NCI-H446 treated with DMSO at 0.1 percent for 48 hours (cell line): Measurements from ENCODE around the gene PEX11A.

Experiments
- DNase-seq: peaks from one replicate; lab custom pipeline; 2025; lab: John Stamatoyannopoulos, UW

Gene PEX11A

DNA sequence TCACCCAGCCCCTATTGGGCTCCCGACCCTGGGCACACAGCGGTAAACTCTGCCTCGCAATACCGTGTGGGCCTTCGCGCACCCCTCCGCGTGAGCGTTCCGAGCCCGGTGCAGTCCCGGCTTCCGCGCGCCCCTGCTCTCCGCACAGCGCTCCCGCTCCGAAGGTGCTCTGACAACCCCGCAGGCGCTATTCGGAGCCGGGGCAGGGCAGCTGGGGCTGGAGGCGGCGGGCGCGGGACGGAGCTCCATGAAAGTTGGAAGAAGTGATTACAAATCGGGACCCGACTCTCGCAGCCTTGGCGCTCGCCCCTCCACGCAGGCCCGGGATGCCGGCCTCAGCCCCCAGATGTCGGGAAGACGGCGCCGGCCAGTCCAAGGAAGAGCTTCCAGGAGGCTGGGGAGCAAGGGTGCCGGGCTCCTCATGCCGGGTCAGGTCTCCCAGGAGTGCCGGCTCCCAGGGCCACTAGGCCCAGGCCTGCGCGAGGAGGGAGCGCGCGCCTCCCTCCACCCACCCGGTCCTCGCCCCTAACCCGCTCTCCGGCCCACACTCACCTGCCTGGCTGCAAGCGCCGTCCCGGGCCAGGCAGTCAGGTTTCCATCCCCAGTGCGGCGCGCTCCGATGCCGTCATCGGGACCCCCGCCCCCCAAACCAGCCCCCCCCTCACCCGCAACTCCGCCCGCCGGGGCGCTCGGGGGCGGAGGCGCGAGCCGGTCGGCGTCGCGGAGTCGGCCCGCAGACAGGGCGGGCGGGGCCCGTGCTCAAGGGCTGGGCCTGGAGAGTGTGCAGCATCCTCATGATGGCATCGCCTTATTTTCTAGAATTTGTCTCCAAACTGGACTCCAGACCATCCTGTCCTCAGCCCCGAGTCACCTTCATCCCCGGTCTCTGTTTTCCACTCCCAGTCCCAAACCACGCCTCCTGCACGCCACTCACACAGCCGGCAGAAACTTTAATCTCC lies 35.4 kb downstream of the PEX11A start, which contains the start of gene KIF7:
Gene KIF7 (minus strand): TSS at position 621 of the 959 bp plus-strand sequence. CDS start 2,537 bp downstream, outside the sequence.
- DNase-seq: no peak

DNA sequence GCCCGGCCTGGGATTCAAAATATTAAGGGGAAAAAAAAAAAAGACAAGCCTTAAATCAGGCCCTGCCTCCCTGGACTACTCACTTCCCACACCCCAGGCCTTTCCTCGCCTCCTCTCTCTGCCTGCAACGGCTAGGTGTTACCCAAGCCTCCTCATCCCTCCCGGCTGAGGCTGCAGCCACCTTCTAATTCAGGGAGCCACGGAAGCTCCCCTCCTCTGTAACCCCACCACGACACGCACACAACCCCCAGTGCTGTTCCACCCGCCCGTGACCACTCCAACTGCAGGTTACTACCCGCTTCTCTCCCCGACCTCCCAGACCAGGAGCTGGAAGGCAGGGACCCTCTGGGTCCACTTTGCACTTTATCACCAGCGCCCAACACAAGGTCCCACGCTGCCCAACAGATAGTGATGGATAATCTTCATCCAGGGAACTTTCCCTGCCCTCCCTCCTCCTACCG lies 36.2 kb downstream of the PEX11A start:
- DNase-seq: no peak

DNA sequence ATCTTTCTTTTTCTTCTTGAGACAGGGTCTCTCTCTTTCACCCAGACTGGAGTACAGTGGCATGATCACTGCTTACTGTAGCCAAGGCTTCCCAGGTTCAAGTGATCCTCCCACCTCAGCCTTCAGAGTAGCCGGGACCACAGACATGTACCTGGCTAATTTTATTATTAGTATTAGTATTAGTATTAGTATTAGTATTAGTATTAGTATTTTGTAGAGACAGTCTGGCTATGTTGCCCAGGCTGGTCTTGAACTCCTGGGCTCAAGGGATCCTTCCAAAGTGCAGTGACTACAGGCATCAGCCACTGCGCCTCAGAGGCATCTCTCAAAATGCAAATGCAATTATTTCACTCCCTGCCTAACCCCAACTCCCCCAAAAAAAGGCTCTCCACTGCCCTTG lies 37.0 kb downstream of the PEX11A start:
- DNase-seq: no peak

DNA sequence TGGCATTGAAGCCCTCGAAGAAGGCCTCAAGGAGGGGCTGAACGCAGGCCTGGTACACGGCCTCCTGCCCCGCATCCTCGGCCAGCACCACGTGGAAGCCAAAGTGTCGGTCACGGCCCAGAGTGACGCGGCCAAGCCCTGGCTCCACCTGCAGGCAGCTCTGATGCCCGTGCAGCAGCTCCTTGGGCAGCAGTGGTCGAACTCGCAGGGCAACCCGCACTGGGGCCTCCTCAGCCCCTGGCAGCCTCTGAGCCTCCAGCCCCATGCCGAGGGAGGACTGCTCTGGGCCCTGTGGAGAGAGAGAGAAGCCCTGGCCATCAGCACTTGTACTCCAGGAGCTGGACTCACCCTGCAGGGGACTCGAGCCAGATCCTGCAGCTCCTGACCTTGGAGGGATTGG lies 37.9 kb downstream of the PEX11A start:
- no peak for DNase-seq

DNA sequence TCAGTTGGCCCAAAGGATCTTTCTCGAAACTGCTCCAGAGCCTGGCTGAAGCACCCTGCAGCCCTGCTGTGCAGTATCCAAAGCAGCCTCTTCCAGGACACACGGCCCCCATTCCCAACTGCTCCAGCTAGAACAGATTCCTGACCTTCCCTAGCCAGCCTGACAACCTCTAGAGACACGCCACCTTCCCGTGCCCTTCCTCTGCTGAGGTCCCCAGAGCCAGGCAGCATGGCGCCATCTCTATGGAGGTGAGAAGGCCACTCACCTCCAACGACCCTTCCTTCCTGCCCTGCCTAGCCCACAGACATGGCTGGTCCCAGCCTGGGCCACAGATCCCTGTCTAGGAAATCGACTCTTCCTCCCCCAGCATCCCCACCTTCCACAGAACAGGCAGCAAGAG lies 38.4 kb downstream of the PEX11A start:
- DNase-seq: no peak

DNA sequence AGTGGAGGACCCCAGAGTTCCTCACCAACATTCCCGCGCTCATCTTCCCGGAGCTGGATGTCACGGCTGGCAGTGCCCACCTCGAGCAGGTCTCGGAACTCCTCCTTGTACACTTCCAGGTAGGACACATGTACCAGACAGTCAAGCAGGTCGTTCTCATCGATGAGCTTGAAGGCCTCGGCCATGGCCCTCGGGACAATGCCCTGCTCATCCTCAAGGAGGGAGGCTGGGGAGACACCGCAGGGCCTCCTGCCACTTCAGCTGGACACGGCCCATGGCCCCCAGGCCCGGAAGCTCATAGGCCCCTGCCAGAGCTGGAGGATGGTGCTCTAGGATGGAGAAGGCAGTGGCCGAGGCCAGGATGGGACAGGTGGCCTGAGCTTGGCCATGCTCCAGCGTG lies 40.8 kb downstream of the PEX11A start:
- no peak for DNase-seq

DNA sequence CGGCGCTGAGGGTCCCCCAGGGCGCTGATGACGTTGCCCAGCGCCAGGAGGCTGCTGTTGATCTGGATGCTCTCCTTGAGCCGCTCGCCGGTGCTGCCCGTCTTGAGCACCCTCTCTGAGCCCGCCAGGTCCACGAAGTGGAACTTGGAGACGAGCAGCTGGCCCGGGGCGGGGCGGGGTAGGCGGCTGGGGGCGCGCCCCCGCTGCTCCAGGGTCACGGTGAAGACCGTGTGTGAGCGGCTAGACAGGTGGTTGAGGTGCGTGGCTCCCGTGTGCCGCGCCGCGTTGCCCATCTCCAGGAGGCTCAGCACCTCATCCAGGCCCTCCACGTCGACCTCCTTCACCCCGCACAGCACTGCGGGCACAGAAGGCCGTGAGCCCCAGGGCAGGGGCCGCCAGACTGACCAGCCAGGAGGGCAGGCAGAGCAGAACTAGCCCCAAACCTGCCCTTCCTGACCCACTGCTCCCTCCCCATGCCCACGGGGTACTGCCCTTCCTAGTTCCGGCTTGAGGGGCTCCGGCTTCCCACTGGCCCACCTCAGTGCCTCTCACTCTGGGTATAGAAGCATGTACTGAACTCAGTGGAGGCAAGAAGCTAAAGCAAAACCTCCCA lies 41.4 kb downstream of the PEX11A start:
- no peak for DNase-seq

DNA sequence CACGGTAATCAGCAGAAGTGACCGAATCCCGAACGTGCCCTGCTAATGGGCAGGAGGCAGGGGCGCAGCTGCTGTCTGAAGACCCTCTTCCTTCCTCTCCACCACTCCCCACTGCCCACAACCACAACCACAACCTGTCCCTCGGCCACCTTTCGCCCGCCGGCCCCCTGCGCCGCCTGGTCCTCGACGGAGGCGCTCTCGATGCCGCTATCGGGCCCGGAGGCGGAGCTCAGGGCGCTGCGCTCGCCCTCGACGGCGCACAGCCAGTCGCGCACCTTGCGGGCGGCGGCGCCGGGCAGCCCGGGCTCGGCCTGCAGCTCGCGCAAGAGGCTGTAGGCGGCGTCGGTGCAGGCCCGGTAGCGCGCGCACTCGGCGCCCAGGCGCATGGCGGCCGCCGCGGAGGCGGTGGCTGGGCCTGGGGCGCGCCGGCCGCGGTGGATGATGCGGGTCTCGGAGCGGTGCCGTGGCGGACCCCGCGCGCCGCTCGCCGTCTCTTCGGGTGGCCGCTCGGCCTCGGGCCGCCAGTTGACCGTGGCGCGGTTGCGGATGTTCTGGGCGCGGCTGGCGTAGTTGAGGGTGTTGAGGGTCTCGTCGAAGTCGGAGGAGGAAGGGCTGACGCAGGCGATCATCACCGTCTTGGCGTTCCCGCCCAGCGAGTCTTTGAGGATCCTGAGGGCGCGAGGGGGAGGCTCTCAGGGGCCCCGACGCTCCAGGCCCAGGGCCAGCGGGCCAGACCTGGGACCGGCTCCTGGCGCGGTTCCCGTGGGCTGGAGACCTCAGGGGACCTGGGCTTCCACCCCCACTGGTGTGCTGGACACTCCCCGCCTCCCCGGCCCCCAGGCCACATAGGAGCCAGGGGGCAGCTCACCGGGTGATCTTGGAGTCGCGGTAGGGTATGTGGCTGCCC lies 42.2 kb downstream of the PEX11A start:
- no peak for DNase-seq

DNA sequence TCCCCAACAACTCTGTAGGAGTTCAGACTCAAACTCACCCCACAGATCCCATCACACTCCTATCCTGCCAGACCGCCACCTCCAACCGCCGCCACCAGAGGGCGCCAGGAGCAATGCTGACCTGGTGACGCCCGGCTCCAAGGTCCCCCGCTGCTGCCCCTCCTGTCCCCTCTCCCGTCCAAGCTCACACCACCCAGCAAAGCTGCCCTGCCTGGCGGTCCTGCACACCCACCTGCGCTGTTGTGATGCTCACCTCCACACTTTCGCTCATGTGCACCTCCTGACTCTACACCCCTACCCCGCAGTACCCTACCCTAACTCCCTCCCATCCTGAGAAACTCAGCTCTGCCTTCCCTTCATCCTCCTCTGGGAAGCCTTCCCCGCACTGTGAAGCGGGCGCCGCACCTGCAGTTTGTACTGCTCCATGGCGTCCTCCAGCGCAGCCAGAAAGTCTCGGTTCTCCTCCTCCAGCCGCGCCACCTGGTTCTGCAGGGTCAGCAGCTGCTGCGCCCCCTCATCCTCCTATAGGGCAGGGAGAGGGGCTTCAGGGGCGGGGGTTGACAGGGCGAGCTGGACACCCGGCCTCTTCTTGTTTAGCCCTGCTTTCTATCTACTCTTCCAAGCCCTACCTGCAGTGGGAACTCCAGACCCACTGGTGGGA lies 43.2 kb downstream of the PEX11A start:
- no peak for DNase-seq

DNA sequence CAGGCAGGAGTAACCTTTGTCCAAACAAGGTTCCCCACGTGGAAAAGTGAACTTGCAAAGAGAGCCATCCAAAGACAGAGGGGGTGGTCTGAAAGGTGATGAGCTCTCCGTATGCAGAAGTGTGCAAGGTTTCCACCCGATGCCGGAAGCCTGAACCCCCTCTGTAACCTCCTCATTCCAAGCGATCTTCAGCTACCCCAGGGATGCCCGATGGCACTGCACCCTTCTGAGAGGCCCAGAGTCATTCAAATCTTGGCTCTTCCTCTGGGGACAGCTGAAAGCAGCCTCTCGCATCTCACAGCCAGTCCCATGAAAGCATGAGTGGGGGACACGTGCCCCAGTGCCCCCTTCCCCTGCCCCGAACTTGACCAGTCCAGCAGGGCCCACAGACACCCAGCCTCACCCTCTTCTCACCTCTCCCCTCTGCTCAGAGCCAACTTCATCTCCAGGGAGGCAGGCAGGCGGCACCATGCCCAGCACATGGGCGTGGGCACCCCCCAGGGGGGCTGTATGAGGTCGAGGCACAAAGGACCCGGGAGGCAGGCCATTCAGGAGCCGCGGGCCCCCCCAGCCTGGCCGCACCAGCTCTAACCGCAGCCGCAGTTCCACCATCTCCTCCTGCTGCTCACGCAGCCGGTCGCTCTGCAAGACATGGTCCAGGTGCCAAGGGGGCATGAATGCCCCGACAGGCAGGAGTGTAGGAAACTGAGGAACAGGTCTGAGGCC lies 44.0 kb downstream of the PEX11A start:
- no peak for DNase-seq

DNA sequence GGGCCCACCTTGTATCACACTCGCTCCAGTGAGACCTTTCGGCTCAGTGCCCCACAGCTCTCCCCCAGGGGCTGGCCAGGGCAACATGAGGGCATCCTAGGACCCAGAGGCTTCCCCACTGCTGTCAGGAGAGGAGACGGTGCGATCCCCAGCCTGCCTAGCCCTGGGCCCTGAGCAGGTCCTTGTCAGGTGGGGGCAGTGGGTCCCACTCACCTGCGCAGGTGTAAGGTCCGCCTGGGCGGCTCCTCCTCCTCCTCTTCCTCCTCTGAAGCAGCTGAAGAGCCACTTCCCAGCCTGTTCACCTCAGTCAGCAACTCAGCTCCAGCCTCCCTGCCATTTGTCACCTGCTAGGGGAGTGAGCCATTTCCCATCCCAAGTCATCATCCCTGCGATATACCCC lies 44.9 kb downstream of the PEX11A start:
- no peak for DNase-seq

DNA sequence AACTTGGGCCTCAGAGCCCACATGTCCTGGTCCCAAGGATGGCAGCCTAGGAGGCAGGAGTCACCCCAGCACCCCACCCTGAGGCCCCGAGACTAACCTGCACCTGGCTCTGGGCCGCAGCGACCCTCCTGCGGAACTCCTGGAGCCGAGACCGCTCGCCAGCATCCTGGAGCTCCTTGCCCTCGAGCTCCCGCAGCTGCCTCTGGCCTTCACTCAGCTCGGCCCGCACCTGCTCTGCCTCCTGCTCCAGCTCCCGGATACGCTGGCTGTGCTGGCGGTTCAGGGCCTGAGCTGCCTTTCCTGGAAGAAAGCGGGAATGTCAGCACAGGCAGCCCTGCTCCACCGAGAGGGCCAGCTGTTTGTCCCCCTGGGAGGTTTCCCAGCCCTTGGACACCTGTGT lies 48.4 kb downstream of the PEX11A start:
- no peak for DNase-seq

DNA sequence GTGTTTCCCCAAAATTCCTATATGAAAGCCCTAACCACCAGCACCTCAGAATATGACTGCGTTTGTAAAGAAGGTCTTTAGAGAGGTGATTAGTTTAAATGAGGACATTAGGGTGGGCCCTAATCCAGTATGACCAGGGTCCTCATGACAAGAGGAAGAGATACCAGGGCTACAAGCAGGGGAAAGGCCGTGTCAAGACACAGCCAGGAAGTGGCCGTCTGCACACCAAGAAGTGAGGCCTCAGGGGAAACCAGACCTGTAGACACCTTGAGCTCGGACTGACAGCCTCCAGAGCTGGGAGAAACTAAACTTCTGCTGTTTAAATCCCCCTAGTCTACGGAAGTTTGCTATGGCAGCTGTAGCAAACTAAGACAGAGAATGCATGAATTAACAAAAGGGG lies 49.5 kb downstream of the PEX11A start:
- no peak for DNase-seq

DNA sequence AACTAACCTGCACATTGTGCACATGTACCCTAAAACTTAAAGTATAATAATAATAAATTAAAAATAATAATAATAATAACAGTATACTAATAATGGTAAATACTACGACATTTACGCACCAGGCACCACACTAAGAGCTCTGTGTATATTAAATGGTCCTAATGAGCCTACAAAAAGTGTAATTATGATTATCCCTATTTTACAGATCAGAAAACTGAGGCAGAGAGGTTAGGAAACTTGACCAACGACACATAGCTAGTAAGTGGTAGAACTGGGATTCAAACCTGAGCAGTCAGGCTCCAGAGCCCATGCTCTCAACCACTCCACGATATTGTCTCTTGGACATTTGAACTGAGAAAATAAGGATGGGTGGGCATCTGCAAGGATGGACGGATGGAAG lies 50.3 kb downstream of the PEX11A start:
- DNase-seq: no peak

DNA sequence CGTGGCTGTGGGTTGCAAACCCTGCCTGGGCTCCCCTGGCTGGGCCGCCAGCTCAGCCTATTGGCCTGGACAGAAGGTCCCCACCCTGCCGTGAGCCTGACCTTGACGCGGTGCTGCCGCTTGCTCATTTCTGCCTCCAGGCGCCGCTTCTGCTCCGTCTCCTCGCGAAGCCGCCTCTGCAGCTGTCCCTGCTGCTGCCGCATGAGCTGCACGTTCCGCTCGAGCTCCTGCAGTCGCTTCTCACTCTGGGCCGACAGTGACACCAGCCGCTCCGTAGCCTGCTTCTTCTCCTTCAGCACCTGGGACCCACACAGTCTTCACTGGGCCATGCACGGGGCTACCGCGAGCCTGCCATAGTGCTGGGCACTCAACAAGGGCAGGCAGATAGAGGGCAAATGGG lies 57.0 kb downstream of the PEX11A start:
- DNase-seq: no peak

DNA sequence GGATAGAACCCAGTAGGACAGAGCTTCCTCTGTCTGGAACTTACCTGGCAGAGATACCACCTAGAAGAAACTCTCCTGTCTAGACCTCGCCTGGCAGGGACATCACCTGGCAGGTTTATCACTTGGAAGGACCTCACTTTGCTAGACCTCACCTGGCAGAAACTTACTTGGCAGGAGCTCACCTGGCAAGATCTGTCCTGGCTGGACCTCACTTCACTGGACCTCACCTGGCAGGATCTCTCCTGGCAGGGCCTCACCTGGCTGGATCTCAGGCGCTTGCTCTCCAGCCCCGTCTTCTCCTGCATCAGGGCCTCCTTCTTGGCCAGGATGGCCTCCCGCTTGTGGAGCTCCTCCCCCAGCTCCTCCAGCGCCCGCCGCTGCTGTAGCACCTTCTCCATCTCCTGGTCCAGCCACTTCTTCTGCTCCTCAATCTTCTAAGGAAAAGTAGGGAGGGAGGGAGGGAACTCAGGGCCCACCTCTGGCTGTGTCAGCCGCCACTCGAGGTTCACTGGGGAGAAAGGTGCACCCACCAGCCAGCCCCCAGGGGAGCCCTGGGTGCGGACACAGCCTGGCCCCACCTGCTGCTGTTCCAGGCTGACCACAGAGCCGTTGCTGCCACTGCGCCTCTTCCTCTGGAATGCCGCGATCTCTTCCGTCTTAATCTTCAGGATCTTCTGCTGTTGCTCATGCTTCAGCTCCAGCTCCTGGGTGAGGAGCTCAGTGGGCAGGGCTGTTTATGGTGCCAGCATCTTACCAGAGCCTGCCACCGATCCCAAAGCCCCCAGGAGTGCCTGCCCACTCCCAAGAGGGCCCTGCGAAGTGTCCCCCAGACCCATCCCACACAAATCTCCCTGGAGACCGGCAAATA lies 57.8 kb downstream of the PEX11A start:
- no peak for DNase-seq

DNA sequence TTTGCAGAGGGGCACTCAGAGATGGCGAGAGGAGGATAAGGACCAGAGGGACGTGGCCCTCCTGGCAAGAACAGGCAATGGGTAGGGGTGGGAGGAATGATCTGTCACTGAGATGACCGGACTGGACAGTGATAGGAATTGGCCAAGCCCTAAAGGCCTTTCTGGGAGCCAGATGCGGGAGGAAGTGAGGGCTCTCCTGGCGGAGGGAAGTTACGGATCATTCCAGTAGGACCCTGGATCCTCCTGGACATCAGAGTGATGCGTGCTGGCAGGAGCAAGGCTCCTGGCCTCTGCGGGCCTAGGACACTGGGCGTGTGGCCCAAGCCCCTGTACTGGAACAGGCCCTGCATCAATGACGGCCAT lies 58.7 kb downstream of the PEX11A start:
- no peak for DNase-seq
